ENCODE results near the gene ZNF653. TPM values are rescaled to one million over a fixed set of nuclear protein-coding genes. Genes with fewer than 3 reads are reported as not detected.

Gene ZNF653
- total and polyA plus RNA-seq, 9 of the 15 experiments (the other 6 are each of a cell fraction or from before 2014, with no cell fraction given), result 1.6 to 8.0 (median 4.2) TPM; not detected in 2

- TF ChIP-seq THRB (CRISPR knock-in tag; conservative IDR thresholded peaks at IDR 0.05) (0 out of 2 replicates have a peak, but pooled peaks have one; percentile 29), PRMT5 (CRISPR knock-in tag; IDR thresholded peaks at IDR 0.05) (no peak), RBM14 (IDR thresholded peaks at IDR 0.05; ENCODE audit: borderline replicate concordance, insufficient read depth, low read depth, low read length) (no peak), RBM17 (IDR thresholded peaks at IDR 0.05; ENCODE audit: borderline replicate concordance, low read depth, low read length) (no peak), NUFIP1 (IDR thresholded peaks at IDR 0.05; ENCODE audit: partially characterized antibody) (no peak), RAD51 (IDR thresholded peaks at IDR 0.05; ENCODE audit: borderline replicate concordance, low read depth) (peak; percentile 98), RBM34 (IDR thresholded peaks at IDR 0.05; ENCODE audit: borderline replicate concordance, insufficient read depth, low read length) (no peak), ZNF696 (CRISPR knock-in tag; conservative IDR thresholded peaks at IDR 0.05) (no peak), NFIC (IDR thresholded peaks at IDR 0.05) (0 out of 2 replicates have a peak, but pooled peaks have one; percentile 19), ZNF263 (CRISPR knock-in tag; IDR thresholded peaks at IDR 0.05; ENCODE audit: borderline replicate concordance) (no peak), NFXL1 (CRISPR knock-in tag; IDR thresholded peaks at IDR 0.05) (no peak), ZNF764 (CRISPR knock-in tag; IDR thresholded peaks at IDR 0.05; ENCODE audit: low read depth) (no peak), ZNF589 (CRISPR knock-in tag; IDR thresholded peaks at IDR 0.05; ENCODE audit: low read depth) (peak; percentile 96), HINFP (tag; conservative IDR thresholded peaks at IDR 0.05; ENCODE audit: low read depth) (peak; percentile 44; the same call in 1 of the 2 replicates), POLR2AphosphoS5 (IDR thresholded peaks at IDR 0.05; ENCODE audit: control insufficient read depth, insufficient read depth, low read depth, low read length) (peak; percentile 88), MCM3 (IDR thresholded peaks at IDR 0.05) (no peak), SMARCB1 (IDR thresholded peaks at IDR 0.05; ENCODE audit: insufficient read length, low read depth) (no peak), RFX1 (IDR thresholded peaks at IDR 0.05) (peak; percentile 99), PYGO2 (tag; IDR thresholded peaks at IDR 0.05) (no peak), KHSRP (IDR thresholded peaks at IDR 0.05) (no peak), PRDM10 (IDR thresholded peaks at IDR 0.05; ENCODE audit: partially characterized antibody) (peak; percentile 66), FOXK1 (CRISPR knock-in tag; IDR thresholded peaks at IDR 0.05; ENCODE audit: borderline replicate concordance) (no peak; the same call in 1 of the 2 replicates)
These were observed 70.4 kb downstream of the ZNF653 start, which contains the start of the genes ODAD3 and PRKCSH (continued) for GRCh38 chr19:11435057-11435832.

All from K562 (cell line).